SHP77 (cell line): ENCODE results near the gene C6orf141.
A peak's percentile ranks its signal among the peaks of the same experiment; 100 is the strongest.

Experiments used
- DNase-seq, 2 experiments: peaks; one replicate each; lab custom pipeline; 2025; lab: John Stamatoyannopoulos, UW

Gene C6orf141

DNA sequence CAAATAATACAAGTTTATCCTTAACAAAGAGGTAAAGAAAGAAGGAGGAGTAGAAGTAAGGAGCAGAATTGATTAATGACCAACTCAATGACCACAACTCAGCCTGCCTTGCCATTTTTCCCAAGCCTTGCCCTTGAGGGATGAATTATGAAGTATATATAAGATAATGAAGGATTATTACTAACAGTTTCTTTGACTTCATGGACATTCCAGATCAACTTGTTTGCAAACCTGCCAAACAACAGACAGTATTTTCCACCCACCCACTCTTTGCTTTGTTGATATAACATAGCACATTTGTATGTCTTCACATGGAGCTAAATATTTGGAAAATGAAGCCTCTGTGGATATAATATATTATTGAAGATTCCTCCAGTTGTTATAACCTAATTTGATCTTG, 9.9 kb upstream of the C6orf141 start:
- no peak for DNase-seq

DNA sequence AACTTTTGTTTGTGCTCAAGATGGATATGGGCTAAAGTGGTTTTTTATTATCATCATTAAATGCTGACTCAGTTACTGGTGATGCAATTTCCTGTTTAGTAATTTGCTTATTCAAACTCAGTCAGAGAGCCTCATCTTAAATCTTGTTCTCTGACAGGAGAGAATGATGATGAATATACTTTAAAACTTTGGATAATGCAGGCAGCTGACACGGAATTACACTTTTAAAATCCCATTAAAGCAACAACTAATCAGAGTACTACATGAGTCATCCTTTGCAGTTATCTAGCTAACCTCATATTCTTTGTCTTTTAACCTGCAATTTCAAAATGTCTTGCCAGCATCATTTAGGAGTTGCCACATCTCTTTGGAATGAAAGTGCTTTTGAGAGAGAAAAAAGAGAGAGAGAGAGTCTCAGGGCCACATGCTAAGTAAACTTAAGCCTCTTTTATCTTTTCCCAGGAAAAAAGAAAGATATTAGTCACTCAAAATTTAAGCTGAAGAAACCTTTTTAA, 9.2 kb upstream of the C6orf141 start:
- no peak for DNase-seq

DNA sequence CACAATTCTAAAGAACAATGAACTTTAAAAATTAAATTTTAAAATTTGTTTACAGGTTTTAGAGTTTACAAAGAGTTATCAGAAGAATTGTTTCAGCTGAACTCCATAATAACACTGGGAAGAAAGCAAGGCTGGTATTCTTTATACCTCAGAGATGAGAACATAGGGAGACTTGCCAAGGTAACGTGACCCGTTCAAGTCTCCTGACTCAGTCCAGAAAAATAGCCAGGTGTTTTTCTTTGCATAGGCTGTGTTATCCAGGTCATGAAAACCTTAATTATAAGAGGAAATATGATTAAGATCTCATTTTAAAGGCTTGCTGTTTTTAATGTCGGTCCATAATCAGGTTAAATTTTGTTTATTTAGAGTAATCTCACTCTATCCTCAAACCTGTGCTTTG, 8.5 kb upstream of the C6orf141 start:
- no peak for DNase-seq

DNA sequence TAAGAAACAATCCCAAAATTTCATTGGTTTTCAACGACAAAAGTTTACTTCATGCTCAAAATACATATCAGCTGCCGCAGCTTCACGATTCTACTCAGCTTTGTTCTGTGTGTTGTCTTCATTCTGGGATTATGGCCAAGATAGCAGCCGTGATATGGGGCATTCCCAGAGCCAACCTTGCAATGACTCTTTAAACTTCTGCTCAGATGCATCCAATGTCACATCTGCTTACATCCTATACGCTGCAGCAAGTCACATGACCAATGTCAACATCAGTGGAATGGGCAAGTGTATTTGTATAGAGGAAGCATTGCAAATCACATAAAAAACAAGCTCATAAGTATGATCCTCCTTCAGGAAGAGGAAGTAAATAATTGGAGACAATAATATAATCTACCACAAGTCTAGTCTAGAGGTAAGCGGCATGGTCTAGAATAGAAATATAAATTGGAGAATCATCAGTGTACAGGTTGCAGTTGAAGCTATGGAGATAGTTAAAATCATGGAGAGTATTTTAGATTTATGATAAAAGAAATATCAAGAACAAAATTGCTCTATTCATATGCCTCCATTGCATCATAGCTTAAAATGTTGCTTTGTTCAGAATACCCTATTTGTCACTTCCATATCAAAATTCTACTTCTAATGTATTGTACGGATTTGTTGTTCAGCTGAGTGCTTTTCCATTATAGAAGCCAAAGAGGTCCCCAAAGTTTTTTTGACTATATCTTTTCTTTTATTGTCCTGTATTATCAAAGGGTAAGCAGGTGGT, 7.2 kb upstream of the C6orf141 start:
- DNase-seq: no peak

DNA sequence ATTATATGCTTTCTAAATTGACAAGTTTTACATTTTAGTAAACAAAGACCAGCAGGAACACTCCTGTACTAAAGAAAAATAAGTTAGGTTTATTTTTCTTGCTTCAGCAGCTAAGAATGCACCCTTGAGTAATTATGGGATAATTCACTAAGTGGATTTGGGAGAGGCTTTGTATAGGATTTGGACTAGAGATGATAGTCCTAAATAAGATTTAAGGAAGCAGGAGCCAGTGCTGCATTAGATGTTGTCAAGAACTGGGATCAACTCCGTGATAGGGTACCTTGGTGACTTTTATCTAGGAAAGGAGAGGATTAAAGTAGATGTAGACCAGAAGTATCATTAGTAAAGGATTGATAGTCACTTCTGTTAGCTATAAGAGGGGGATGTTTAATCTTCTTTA, 4.1 kb upstream of the C6orf141 start:
- DNase-seq: no peak

DNA sequence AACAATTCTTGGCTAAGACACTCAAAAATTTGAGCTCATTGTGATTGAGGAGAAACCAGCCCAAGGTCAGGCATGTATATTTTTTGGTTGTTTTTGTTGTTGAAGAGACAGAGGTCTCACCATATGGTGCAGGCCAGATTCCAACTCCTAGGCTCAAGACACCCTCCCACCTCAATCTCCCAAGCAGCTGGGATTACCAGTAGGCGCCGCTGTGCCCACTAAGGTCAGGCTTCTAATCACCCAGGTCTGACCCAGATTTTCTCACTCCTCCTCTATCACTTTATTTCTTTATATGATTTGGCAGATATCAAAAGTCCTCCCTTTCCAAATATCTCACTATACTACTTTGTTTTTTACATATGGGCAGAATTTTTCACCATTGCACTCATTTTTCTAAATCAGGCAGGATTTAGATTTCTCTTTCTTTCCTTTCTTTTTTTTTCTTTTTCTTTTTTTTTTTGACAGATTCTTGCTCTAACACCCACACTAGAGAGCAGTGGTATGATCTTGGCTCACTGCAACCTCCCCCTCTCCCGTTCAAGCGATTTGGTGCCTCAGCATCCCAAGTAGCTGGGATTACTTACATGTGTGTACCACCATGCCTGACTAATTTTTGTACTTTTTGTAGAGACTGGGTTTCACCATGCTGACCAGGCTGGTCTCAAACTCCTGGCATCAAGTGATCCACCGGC, 1.7 kb upstream of the C6orf141 start:
- no peak for DNase-seq

DNA sequence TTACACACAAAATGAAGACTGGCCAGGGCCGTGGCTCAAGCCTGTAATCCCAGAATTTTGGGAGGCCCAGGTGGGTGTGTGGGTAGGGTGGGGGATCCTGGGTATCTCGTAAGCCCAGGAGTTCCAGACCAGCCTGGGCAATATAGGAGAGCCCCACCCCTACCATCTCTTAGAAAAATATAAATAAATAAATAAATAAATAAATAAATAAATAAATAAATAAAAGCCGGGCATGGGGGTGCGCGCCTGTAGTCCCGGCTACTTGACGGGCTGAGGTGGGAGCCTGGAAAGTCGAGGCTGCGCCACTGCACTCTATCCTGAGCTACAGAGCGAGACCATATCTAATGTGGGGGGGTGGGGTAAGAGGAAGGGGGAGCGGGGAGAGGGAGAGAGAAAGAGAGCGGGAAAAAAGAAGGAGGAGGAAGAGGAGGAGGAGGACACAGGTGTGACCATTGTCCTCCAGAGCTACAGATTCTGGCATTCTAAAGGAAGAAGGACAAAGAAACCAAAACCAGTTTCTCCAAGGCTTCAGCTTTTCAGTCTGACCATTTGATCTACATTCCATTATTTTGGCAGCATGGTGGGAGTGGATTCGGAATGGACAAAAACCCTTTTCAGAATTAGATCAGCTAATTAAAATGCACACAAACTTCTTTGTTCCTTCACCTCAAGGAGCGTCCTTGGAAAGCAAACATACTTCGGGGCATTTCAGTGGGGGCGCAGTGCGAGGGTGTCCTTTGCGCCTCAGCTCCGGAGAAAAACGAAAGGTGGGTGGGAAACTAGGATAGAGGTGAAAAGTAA, 577 bp upstream of the C6orf141 start:
- DNase-seq: no peak

DNA sequence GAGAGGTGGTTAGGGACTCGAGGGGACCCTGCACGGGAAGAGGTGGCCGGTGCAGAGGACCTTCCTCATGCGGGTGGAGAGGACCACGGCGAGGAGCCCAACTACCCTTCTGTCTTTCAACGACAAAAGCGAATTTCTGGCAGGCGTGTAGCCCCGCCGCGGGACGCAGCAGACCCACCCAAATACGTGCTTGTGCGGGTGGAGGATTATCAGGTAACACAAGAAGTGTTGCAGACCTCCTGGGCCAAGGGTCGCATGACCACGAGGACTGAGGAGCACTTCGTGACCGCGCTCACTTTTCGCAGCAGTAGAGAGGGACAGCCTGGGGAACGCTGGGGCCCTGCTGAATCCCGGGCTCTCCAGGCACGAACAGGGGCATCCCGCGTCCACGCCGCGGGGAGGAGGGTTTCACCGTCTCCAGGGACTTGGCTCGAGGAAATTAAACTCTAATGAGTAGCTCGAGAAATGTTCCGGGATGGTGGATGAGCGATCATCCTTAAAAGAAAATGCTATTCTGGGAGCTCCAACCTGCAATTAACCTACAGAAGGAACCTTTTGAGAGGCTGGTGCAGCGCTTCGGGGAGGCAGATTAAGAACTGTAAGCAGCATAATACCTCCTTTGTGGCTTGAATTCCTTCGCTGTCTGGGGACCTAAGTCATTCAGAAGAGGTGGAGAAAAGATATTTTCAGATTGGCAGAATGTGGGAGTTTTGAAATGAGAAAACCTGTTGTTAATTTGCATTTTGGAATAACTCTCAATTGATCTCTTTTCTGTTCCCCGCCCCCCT, 804 bp downstream of the C6orf141 start:
- no peak for DNase-seq

DNA sequence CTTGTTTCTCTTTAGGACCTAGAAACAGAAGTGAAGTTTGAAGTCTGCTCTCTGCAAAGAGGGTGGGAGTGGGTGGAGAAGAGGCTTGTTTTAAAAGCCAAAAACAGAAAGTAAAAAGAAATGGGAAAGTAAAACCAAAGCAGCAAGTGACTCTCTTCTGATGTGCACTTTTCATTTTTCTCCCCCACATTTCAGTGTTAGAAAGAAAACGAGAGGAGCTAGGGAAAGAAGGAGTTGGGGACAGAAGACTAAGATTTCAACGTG, 1.3 kb downstream of the C6orf141 start:
- DNase-seq: no peak

DNA sequence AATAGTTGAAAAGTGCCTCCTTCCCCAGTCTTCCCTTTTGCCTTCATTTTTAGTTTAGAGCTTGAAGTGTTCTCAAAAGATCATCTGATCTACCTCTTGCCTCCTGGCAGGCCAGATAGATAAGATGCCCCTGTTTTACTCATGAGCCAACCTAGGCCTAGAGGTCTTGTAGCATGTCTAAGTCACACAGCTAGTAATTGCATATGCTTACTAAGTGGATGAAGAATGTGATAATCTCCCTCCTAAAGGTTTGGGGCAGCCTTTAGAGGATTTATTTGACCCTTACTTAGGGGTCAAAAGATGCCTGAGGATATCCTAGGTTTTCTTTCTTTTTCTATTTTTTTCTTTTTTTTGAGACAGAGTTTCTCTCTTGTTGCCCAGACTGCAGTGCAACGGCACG, 2.1 kb downstream of the C6orf141 start:
- no peak for DNase-seq

DNA sequence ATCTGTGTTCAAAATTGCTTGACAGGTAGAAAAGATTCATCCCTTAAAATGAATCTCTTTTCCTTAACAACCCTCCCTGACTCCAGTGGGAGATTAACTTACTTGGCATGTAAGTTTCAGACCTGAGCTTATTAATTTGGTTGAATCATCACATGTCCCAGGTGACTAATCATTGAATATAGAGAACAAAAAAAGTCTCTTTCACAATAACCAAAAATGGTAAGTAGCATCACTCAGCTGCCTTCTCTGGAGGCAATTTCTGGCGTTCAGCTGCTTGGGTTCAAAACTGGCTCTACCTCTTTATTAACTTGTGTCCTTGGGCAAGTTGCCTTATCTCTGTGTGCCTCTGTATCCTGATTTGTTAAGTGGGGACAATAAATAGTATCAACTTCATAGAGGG, 2.9 kb downstream of the C6orf141 start:
- no peak for DNase-seq

DNA sequence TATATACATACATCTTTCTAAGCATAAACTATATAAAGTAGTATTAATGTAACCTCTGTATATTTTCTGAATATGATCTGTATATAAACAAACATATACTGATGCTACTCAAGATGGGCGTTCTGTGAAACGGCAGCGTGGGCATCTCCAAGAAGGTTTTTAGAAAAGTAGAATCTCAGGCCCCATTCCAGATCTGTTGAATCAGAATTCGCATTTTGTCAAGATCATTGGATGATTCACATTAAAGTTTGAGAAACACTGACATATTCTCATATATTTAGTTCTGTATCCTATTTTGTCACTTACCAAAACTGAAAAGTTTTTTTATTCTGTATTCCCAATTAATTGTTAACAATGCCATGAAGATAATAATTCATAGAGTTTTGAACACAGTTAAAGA, 5.5 kb downstream of the C6orf141 start:
- DNase-seq: no peak

DNA sequence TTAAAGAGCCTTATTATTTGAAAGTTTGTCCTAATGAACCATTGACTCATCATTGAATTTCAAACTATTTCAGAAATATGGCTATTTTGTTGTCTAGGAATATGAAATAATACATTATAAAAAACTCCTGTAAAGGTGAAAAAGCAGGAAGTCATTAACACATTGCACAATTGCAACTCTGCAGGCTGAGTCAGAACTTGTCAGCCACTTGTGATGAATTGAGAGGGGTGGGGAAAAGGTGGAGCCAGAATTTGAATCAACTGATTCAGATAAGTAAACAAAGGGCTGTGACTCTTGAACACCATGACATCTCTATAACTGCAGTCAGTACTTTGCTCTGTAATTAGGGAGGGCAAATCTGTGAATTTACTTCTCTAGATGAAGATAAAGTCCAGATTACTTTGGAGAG, 6.0 kb downstream of the C6orf141 start:
- DNase-seq: peak; percentile 43 to 66

DNA sequence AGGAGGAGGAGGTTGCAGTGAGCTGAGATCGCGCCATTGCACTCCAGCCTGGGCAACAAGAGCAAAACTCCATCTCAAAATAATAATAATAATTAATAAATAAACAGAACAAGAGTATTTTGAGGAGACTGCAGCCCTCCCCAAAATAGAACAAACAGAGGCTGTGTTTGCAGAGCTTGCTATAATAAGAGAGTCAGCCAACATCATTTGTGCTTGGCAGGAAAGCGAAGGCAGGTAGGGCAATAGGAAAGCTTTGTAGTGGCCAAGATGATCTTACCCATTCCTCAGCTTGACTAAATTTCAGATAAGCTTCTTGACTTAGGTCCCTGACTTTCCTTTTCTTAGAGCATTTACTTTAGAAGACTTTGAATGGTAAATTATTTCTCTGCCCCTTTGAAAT, 6.7 kb downstream of the C6orf141 start:
- no peak for DNase-seq

DNA sequence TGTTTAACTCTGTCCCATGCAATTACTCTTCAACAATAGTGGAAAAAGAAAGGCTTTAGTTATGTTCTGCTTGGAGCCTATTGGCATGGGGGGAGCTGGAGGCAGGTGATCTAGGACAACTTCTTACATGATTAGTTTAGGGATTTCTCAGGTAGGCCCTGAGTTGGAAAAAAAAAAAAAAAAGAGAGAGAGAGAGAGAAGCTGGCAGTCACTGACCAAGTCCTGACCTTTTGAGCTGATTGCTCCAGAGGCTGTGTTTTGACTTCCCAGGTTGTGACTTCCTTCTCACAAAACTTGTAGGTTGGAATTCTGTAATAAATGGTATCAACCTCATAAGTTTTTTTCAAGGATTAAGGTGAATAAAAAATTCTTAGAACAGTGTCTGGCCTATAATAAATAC, 7.8 kb downstream of the C6orf141 start:
- DNase-seq: no peak

DNA sequence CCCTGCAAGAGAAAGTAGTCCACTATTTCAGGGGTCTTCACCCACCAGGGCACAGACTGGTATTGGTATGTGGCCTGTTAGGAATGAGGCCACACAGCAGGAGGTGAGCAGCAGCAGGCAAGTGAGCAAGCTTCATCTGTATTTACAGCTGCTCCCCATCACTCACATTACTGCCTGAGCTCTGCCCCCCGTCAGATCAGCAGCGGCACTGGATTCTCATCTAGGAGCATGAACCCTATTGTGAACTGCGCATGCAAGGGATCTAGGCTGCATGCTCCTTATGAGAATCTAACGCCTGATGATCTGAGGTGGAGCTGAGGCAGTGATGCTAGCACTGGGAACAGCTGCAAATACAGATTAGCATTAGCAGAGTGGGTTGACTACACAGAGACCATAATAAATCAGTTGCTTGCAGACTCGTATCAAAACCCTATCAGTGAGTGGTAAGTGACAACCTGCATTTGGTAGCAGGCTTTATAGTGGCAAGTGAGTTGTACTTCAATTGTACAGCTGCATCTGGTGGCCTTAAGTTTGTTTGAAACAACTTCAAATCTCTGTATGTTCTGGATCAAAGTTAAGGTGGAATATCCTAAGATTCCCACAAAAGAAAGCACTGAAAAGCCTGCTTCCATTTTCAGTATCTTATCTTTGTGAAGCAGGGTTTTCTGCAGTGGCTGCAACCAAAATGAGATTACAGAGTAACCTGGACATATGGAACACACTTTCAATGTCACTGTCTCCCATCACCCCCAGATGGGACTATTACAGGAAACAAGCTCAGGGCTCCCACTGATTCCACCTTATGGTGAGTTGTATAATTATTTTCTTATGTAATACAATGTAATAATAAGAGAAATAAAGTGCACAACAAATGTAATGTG, 12.8 kb downstream of the C6orf141 start:
- DNase-seq: no peak

DNA sequence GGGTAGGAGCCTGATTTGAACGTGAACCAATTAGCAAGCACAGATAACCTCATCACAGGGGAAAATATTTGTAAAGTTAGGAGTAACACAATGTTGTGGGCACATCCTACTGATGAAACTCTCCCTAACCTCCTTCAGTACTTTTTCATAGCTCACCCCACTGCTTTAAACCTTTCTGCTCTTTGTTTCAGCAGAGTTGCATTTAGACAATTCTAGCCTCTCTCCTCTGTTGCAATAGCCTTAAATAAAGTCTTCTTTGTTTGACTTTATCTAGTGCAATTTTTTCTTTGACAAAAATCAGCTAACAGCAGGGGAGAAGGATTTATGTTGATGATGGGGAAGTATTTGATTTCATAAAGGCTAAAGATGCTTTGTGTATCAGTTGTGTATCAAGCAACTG, 14.1 kb downstream of the C6orf141 start:
- no peak for DNase-seq

DNA sequence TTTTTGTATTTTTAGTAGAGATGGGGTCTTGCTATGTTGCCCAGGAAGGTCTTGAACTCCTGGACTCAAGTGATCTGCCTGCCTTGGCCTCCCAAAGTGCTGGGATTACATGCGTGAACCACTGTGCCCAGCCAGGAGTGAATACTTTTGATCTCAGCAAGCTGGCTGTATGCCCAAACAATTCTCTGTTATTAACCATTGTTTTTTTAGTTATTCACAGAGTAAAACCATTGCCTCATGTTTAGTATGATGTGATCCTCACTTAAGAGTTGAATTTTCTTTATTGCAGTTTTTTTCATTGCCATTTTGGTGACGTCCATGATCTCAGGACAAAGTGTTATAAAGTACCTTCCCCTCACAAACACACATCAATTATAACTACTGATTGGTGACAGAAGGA, 14.8 kb downstream of the C6orf141 start:
- DNase-seq: no peak

DNA sequence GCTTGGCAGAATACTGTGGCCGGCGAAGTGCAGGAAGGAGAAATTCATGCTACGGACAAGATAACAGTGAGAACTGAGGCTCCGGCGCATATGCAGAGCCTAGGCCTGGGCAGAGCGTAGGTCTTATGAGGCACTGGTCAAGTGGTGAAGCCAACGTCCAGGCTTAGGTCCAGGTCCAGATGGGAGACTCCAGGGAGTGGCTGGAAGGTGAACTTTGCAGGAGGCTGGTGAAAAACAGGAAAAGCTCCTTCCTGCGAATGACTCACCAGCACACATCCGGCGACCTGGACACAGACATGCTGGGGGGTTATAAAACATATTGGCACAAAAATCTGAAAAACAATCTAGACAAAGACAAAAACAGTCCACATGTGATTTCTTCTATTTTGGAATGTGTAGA, 15.4 kb downstream of the C6orf141 start:
- DNase-seq: no peak

DNA sequence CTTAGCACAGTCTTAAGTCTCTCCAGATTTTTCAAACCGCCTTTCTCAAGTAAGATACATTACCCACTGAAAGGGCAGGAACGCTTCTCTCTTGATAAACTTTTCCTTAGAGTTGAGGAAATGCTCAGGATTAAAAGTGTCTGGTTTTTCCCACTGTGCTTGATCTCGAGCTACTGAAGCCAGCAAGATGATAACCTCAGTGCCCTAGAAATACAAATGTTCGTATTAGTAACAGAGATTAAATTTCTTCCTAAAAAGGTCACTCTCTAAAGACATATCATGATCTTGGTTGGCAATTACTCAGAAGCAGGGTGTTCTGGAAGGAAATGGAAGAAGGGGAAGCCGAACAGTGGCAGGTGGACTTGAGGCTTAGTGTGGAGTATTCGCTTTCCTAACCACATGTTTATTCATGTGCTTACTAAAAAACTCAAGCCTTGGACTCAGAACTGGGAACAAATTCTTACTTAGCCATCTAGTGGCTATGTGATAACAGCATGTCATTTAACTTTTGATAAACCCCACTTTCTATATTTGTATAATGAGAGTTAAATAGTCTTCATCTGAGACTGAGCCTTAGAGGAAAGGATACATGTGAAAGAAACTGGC, 20.1 kb downstream of the C6orf141 start:
- no peak for DNase-seq

DNA sequence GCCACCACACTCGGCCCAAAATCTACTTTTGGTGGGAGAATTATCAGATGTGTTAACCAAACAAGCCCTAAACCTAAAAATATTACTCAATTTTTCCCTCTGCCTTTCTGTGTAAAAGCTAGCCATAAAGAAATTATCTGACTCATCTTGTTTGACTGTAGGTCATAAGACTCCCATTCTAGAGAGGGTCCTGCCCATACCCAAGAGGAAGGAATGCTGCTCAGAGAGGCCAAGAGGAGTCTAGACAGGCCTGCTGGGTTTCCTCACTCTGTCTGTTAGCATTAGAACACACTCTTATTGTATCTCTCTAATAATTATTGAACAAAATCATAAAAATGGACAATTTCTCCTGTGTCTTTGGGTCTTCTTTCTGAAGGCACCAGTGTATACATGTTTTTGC, 26.1 kb downstream of the C6orf141 start:
- no peak for DNase-seq
